AML-193 (cell line): ENCODE data around the gene CWC22.
"Not testable (repeated sequence)": the region's sequence is repeated elsewhere in the genome, so short reads cannot be mapped to it uniquely, and the experiment has no call there.

Experiments used
- DNase-seq, 2 experiments: peaks; one replicate each; lab custom pipeline; 2025; lab: John Stamatoyannopoulos, UW

Gene CWC22

GRCh38 chr2:180006781-180007579 is at the start of gene CWC22:
Gene CWC22 (minus strand): TSS chr2:180007297. CDS start chr2:179993341, 13,956 bp downstream.
- DNase-seq: peak; percentile 95 to 96

GRCh38 chr2:180056367-180057118 is 49.4 kb upstream of the CWC22 start:
- DNase-seq: no peak

GRCh38 chr2:180054576-180054975 is 47.5 kb upstream of the CWC22 start:
- not testable (repeated sequence) for DNase-seq

- no peak for DNase-seq
Measured at GRCh38 chr2:180050246-180050645, 43.1 kb upstream of the CWC22 start.

GRCh38 chr2:180048251-180048650 is 41.2 kb upstream of the CWC22 start:
- DNase-seq: no peak

- DNase-seq: no peak
Measured at GRCh38 chr2:180046776-180047175, 39.7 kb upstream of the CWC22 start.

GRCh38 chr2:180046202-180046601 is 39.1 kb upstream of the CWC22 start:
- DNase-seq: no peak

GRCh38 chr2:180040146-180040925 is 33.2 kb upstream of the CWC22 start:
- no peak for DNase-seq

GRCh38 chr2:180038997-180039396 is 31.9 kb upstream of the CWC22 start:
- no peak for DNase-seq

- DNase-seq: no peak
Measured at GRCh38 chr2:180033993-180034894, 27.1 kb upstream of the CWC22 start.

- no peak for DNase-seq
Measured at GRCh38 chr2:180029575-180029974, 22.5 kb upstream of the CWC22 start.

GRCh38 chr2:180021850-180022249 is 14.8 kb upstream of the CWC22 start:
- DNase-seq: no peak

GRCh38 chr2:180017784-180018183 is 10.7 kb upstream of the CWC22 start:
- no peak for DNase-seq

GRCh38 chr2:180016937-180017336 is 9.8 kb upstream of the CWC22 start:
- no peak for DNase-seq

- DNase-seq: no peak
Measured at GRCh38 chr2:180015951-180016709, 9.0 kb upstream of the CWC22 start.

GRCh38 chr2:180012523-180012922 is 5.4 kb upstream of the CWC22 start:
- no peak for DNase-seq

GRCh38 chr2:180010701-180011100 is 3.6 kb upstream of the CWC22 start:
- no peak for DNase-seq

- DNase-seq: peak in 1 of 2 experiments; percentile 7
Measured at GRCh38 chr2:180006231-180006630, 866 bp downstream of the CWC22 start.

- not testable (repeated sequence) for DNase-seq
Measured at GRCh38 chr2:180005465-180005864, 1.6 kb downstream of the CWC22 start.

GRCh38 chr2:180004731-180005130 is 2.4 kb downstream of the CWC22 start:
- DNase-seq: no peak

- no peak for DNase-seq
Measured at GRCh38 chr2:180003559-180003958, 3.5 kb downstream of the CWC22 start.
